ENCODE data around the gene CARD14. TPM values are rescaled to one million over a fixed set of nuclear protein-coding genes. Genes with fewer than 3 reads are reported as not detected.

CARD14 gene
- total RNA-seq, 1 experiment from 2014 or later, result not detected

DNA sequence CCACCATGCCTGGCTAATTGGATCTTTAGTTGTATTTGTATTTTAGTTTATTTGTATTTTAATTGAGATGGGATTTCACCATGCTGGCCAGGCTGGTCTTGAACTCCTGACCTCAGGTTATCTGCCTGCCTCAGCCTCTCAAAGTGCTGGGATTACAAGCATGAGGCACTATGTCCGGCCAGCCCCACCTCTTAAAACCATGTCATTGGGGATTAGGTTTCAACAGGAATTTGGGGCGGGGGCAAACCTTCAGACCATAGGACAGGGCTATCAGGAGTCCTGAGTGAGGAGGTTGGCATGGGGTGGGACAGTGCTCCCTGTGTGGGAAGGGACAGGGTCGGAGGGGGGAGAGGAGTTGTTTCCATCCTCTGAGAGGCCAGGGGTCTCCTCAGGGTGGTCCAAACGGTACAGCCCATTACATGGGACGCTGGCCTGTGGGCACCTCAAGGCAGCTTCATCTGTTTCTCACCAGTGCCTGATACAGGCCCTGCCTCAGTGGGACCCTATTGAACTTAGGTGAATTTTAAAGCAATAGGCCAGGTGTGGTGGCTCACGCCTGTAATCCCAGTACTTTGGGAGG, 46.8 kb upstream of the CARD14 start:
- BruUV-seq (replicated peaks), result no TSS peak
- ATAC-seq, result no peak
- no peak overlapping the region for H3K27ac ChIP-seq (ENCODE audit: low read length)
- H3K4me3 ChIP-seq (ENCODE audit: low read depth in 2 of 2, low read length in 2 of 2), result no peak overlapping the region
- H3K36me3 ChIP-seq (ENCODE audit: control insufficient read depth, insufficient read depth, low read length), result no peaks in the 10 kb centered on the region
- intact Hi-C loops (cut with micrococcal nuclease; ENCODE audit: unreplicated experiment) (no loop called here), in situ Hi-C loops (cut with HindIII; ENCODE audit: low pct_unique_long_range_greater_than_20kb, low sequenced_read_pairs) (no loop called here)
- H3K27me3 ChIP-seq (ENCODE audit: control insufficient read depth, insufficient read depth, low read length), result no peaks in the 10 kb centered on the region
- DNase-seq (ENCODE audit: low read depth, low spot score), result no peak
- ChIA-PET POLR2A (no interaction called here), CTCF (no interaction called here)
- H3K9me3 ChIP-seq (ENCODE audit: control insufficient read depth, insufficient read depth, low read depth, low read length), result no peaks in the 10 kb centered on the region
- no peak for TF ChIP-seq TCF7L2 (IDR thresholded peaks at IDR 0.05; ENCODE audit: low read depth, low read length)
- TF ChIP-seq, protein P1, sequence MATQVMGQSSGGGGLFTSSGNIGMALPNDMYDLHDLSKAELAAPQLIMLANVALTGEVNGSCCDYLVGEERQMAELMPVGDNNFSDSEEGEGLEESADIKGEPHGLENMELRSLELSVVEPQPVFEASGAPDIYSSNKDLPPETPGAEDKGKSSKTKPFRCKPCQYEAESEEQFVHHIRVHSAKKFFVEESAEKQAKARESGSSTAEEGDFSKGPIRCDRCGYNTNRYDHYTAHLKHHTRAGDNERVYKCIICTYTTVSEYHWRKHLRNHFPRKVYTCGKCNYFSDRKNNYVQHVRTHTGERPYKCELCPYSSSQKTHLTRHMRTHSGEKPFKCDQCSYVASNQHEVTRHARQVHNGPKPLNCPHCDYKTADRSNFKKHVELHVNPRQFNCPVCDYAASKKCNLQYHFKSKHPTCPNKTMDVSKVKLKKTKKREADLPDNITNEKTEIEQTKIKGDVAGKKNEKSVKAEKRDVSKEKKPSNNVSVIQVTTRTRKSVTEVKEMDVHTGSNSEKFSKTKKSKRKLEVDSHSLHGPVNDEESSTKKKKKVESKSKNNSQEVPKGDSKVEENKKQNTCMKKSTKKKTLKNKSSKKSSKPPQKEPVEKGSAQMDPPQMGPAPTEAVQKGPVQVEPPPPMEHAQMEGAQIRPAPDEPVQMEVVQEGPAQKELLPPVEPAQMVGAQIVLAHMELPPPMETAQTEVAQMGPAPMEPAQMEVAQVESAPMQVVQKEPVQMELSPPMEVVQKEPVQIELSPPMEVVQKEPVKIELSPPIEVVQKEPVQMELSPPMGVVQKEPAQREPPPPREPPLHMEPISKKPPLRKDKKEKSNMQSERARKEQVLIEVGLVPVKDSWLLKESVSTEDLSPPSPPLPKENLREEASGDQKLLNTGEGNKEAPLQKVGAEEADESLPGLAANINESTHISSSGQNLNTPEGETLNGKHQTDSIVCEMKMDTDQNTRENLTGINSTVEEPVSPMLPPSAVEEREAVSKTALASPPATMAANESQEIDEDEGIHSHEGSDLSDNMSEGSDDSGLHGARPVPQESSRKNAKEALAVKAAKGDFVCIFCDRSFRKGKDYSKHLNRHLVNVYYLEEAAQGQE (IDR thresholded peaks at IDR 0.05; ENCODE audit: insufficient read depth in 1 of 2, low read depth in 2 of 2, low read length in 1 of 2), result no peak
- TF ChIP-seq SIN3A (IDR thresholded peaks at IDR 0.05; ENCODE audit: borderline replicate concordance, insufficient read depth, low read depth, low read length), result no peak
- TF ChIP-seq POLR2AphosphoS5 (IDR thresholded peaks at IDR 0.05; ENCODE audit: low read depth, low read length), result no peak
- TF ChIP-seq, protein P2, sequence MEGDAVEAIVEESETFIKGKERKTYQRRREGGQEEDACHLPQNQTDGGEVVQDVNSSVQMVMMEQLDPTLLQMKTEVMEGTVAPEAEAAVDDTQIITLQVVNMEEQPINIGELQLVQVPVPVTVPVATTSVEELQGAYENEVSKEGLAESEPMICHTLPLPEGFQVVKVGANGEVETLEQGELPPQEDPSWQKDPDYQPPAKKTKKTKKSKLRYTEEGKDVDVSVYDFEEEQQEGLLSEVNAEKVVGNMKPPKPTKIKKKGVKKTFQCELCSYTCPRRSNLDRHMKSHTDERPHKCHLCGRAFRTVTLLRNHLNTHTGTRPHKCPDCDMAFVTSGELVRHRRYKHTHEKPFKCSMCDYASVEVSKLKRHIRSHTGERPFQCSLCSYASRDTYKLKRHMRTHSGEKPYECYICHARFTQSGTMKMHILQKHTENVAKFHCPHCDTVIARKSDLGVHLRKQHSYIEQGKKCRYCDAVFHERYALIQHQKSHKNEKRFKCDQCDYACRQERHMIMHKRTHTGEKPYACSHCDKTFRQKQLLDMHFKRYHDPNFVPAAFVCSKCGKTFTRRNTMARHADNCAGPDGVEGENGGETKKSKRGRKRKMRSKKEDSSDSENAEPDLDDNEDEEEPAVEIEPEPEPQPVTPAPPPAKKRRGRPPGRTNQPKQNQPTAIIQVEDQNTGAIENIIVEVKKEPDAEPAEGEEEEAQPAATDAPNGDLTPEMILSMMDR (IDR thresholded peaks at IDR 0.05), result no peak
- H3K4me1 ChIP-seq (ENCODE audit: control insufficient read depth, insufficient read depth, low read length), result 0 out of 2 replicates have a peak, but pooled peaks cover 3% of the 10 kb centered on the region

DNA sequence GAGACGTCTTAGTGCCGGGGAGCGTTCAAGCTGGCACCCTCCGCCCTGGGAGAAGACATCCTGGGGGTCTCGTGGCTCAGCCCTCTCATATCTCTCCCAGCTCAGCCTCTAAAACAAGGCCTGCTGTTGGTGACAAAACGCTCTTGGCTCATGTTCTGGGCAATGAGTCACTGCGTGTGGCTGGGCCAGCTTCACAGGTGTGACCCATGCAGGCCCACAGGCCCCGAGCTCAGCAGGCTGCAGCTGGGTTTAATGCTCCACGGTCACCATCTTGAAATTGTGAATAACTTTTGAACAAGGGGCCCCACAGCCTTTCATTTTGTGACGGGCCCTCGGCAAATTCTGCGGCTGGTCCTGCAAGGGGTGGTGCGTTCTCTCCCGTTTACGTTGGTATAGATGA, 46.0 kb upstream of the CARD14 start:
- TF ChIP-seq, protein P2 (IDR thresholded peaks at IDR 0.05), result no peak
- TF ChIP-seq TCF7L2 (IDR thresholded peaks at IDR 0.05; ENCODE audit: low read depth, low read length), result no peak
- no peak for TF ChIP-seq SIN3A (IDR thresholded peaks at IDR 0.05; ENCODE audit: borderline replicate concordance, insufficient read depth, low read depth, low read length)
- TF ChIP-seq POLR2AphosphoS5 (IDR thresholded peaks at IDR 0.05; ENCODE audit: low read depth, low read length), result no peak
- TF ChIP-seq, protein P1 (IDR thresholded peaks at IDR 0.05; ENCODE audit: insufficient read depth in 1 of 2, low read depth in 2 of 2, low read length in 1 of 2), result no peak
- ChIA-PET CTCF (interaction anchor here (1.1 kb wide), 1 partner anchor 23 kb away, joined by 3 read pairs; the partner anchor contains the start of gene GAA), POLR2A (no interaction called here)
- ATAC-seq (no peak), DNase-seq (ENCODE audit: low read depth, low spot score) (no peak)
- intact Hi-C loops (cut with micrococcal nuclease; ENCODE audit: unreplicated experiment) (no loop called here), in situ Hi-C loops (cut with HindIII; ENCODE audit: low pct_unique_long_range_greater_than_20kb, low sequenced_read_pairs) (no loop called here)
- H3K36me3 ChIP-seq (ENCODE audit: control insufficient read depth, insufficient read depth, low read length), result no peaks in the 10 kb centered on the region
- no peak overlapping the region for H3K27ac ChIP-seq (ENCODE audit: low read length)
- H3K4me3 ChIP-seq (ENCODE audit: low read depth in 2 of 2, low read length in 2 of 2), result no peak overlapping the region
- no peaks in the 10 kb centered on the region for H3K9me3 ChIP-seq (ENCODE audit: control insufficient read depth, insufficient read depth, low read depth, low read length)
- no TSS peak for BruUV-seq (replicated peaks)
- no peaks in the 10 kb centered on the region for H3K27me3 ChIP-seq (ENCODE audit: control insufficient read depth, insufficient read depth, low read length)
- H3K4me1 ChIP-seq (ENCODE audit: control insufficient read depth, insufficient read depth, low read length), result 0 out of 2 replicates have a peak, but pooled peaks cover 3% of the 10 kb centered on the region
